ENCODE data around the gene WDCP.

GRCh38 chr2:24082787-24083566 lies 35.8 kb upstream of the WDCP start:
- no peak for TF ChIP-seq EZH2 (IDR thresholded peaks at IDR 0.05; ENCODE audit: borderline replicate concordance, low read length)
- TF ChIP-seq, protein P1, sequence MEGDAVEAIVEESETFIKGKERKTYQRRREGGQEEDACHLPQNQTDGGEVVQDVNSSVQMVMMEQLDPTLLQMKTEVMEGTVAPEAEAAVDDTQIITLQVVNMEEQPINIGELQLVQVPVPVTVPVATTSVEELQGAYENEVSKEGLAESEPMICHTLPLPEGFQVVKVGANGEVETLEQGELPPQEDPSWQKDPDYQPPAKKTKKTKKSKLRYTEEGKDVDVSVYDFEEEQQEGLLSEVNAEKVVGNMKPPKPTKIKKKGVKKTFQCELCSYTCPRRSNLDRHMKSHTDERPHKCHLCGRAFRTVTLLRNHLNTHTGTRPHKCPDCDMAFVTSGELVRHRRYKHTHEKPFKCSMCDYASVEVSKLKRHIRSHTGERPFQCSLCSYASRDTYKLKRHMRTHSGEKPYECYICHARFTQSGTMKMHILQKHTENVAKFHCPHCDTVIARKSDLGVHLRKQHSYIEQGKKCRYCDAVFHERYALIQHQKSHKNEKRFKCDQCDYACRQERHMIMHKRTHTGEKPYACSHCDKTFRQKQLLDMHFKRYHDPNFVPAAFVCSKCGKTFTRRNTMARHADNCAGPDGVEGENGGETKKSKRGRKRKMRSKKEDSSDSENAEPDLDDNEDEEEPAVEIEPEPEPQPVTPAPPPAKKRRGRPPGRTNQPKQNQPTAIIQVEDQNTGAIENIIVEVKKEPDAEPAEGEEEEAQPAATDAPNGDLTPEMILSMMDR (IDR thresholded peaks at IDR 0.05; ENCODE audit: low read length) = no peak

Measured in OCI-LY1 (cell line).